Mucosa of rectum (tissue), 2 donors: ENCODE data around the gene TUBGCP2.

Source experiments
- H3K27ac ChIP-seq, 2 donors: one replicate each; pipeline ENCODE4 v1.7.0; 2013; ENCODE audit warnings: inconsistent platforms in 2 of 2, low read depth in 2 of 2, low read length in 2 of 2
- H3K27me3 ChIP-seq, 2 donors: one replicate each; pipeline ENCODE4 v1.7.0; 2013; ENCODE audit warnings: low read length in 2 of 2; ENCODE audit not compliant: control insufficient read depth in 2 of 2, insufficient read depth in 2 of 2
- H3K36me3 ChIP-seq, 2 donors: one replicate each; pipeline ENCODE4 v1.7.0; 2013; ENCODE audit warnings: low read length in 2 of 2; ENCODE audit not compliant: control insufficient read depth in 2 of 2, insufficient read depth in 2 of 2
- H3K4me1 ChIP-seq, 2 donors: one replicate each; pipeline ENCODE4 v1.7.0; 2013; ENCODE audit warnings: low read length in 2 of 2, mild to moderate bottlenecking in 1 of 2; ENCODE audit not compliant: control insufficient read depth in 2 of 2, insufficient read depth in 2 of 2
- H3K4me3 ChIP-seq, 2 donors: one replicate each; pipeline ENCODE4 v1.7.0; 2013; ENCODE audit warnings: low read length in 2 of 2
- H3K9ac ChIP-seq, 2 donors: one replicate each; pipeline ENCODE4 v1.7.0; 2013; ENCODE audit warnings: low read length in 2 of 2, low read depth in 1 of 2, mild to moderate bottlenecking in 1 of 2
- H3K9me3 ChIP-seq, 2 donors: one replicate each; pipeline ENCODE4 v1.7.0; 2013; ENCODE audit warnings: low read length in 2 of 2; ENCODE audit not compliant: control insufficient read depth in 2 of 2
- donor health status: healthy.
- donor health status: Normal muscosa, but diverticular disease.

TUBGCP2 gene

DNA sequence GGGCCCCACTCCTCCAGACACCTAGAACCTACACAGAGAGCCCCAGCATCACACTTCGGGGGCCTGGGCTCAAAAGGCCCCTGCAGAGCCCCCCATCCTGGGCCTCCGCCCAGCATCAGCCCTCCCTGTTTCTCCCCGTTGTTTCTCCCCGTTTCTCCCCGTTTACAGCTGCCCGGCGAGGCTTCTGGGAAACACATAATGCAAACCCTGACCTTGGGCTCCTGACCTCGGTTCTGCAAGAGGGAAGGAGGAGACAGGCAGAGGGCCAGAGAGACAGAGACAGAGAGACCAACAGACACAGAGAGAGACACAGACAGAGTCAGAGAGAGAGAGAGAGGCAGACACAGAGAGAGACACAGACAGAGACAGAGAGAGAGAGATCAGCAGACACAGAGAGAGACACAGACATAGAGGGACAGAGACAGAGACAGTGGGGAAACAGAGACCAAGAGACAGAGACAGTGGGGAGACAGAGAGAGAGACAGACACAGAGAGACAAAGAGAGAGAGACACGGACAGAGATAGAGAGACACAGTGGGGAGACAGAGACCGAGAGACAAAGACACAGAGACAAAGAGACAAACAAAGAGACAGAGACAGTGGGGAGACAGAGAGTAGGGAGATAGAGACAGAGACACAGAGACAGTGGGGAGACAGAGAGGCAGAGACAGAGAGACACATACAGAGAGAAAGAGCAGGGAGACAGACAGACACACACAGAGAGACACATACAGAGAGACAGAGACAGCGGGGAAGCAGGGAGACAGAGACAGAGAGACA is 58.5 kb downstream of the TUBGCP2 start:
- no peak overlapping the region for H3K27ac ChIP-seq
- H3K36me3 ChIP-seq, result no peaks in the 10 kb centered on the region
- no peak overlapping the region for H3K9ac ChIP-seq
- H3K27me3 ChIP-seq, result peaks cover 11 to 16% of the 10 kb centered on the region in 2 donors
- H3K4me1 ChIP-seq, result no peaks in the 10 kb centered on the region
- H3K9me3 ChIP-seq, result no peaks in the 10 kb centered on the region
- no peak overlapping the region for H3K4me3 ChIP-seq

DNA sequence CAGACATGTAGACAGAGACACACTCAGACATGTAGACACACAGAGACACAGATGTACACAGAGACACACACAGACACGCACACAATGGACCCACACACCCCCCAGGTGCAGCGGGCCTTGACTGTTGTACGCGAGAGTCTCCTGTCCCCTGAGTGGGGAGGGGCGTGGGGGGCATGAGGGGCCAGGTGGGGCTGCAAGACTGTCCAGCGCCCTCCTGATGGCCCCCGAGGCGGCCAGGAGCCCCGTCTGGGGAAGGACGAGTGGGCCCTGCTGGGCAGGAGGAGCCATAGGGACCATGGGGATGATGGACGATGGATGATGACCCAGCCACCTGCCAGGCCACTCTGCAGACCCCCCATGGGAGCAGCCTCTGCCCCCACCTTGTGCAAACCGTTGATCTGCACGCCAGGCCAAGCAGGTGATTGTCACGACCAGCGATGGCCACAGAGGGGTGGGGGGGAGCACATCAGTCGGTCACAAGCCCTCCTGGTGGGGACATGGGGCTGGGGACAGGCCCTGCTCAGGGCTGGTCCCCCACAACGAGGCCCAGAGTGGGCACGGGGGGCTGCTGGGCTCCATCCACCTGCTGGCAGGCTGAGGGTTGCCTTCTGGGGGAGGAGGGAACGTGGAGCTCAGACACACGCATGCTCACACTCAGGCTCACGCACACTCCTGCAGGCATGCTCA is 59.4 kb downstream of the TUBGCP2 start:
- Histone ChIP-seq H3K9me3 (no peaks in the 10 kb centered on the region), H3K9ac (no peak overlapping the region), H3K27ac (no peak overlapping the region), H3K4me3 (no peak overlapping the region), H3K36me3 (no peaks in the 10 kb centered on the region), H3K4me1 (no peaks in the 10 kb centered on the region), H3K27me3 (peaks cover 11 to 16% of the 10 kb centered on the region in 2 donors)

- Histone ChIP-seq H3K27ac (no peak overlapping the region), H3K9me3 (no peaks in the 10 kb centered on the region), H3K4me1 (no peaks in the 10 kb centered on the region), H3K4me3 (no peak overlapping the region), H3K27me3 (peaks cover 13 to 16% of the 10 kb centered on the region in 2 donors), H3K36me3 (no peaks in the 10 kb centered on the region), H3K9ac (no peak overlapping the region)
Observed at GRCh38 chr10:133248334-133248715, 60.3 kb downstream of the TUBGCP2 start.

GRCh38 chr10:133247681-133248333 is 60.9 kb downstream of the TUBGCP2 start:
- H3K4me1 ChIP-seq, result no peaks in the 10 kb centered on the region
- peaks cover 18 to 19% of the 10 kb centered on the region in 2 donors for H3K27me3 ChIP-seq
- no peaks in the 10 kb centered on the region for H3K9me3 ChIP-seq
- no peak overlapping the region for H3K4me3 ChIP-seq
- H3K36me3 ChIP-seq, result no peaks in the 10 kb centered on the region
- no peak overlapping the region for H3K27ac ChIP-seq
- H3K9ac ChIP-seq, result no peak overlapping the region

GRCh38 chr10:133246236-133246626 is 62.4 kb downstream of the TUBGCP2 start:
- Histone ChIP-seq H3K36me3 (no peaks in the 10 kb centered on the region), H3K9me3 (no peaks in the 10 kb centered on the region), H3K27ac (no peak overlapping the region), H3K9ac (no peak overlapping the region), H3K4me3 (no peak overlapping the region), H3K27me3 (peaks cover 23 to 32% of the 10 kb centered on the region in 2 donors), H3K4me1 (peaks cover 3 to 6% of the 10 kb centered on the region in 2 donors)

- H3K36me3 ChIP-seq, result no peaks in the 10 kb centered on the region
- no peak overlapping the region for H3K27ac ChIP-seq
- peaks cover 7 to 9% of the 10 kb centered on the region in 2 donors for H3K4me1 ChIP-seq
- no peak overlapping the region for H3K9ac ChIP-seq
- peaks cover 27 to 37% of the 10 kb centered on the region in 2 donors for H3K27me3 ChIP-seq
- H3K9me3 ChIP-seq, result no peaks in the 10 kb centered on the region
- H3K4me3 ChIP-seq, result no peak overlapping the region
Observed at GRCh38 chr10:133245439-133246235, 63.0 kb downstream of the TUBGCP2 start.

GRCh38 chr10:133243593-133243992 is 65.1 kb downstream of the TUBGCP2 start:
- Histone ChIP-seq H3K36me3 (no peaks in the 10 kb centered on the region), H3K4me3 (no peak overlapping the region), H3K9ac (no peak overlapping the region), H3K9me3 (no peaks in the 10 kb centered on the region), H3K4me1 (peaks cover 7 to 9% of the 10 kb centered on the region in 2 donors), H3K27ac (no peak overlapping the region), H3K27me3 (peaks cover 19 to 37% of the 10 kb centered on the region in 2 donors)

DNA sequence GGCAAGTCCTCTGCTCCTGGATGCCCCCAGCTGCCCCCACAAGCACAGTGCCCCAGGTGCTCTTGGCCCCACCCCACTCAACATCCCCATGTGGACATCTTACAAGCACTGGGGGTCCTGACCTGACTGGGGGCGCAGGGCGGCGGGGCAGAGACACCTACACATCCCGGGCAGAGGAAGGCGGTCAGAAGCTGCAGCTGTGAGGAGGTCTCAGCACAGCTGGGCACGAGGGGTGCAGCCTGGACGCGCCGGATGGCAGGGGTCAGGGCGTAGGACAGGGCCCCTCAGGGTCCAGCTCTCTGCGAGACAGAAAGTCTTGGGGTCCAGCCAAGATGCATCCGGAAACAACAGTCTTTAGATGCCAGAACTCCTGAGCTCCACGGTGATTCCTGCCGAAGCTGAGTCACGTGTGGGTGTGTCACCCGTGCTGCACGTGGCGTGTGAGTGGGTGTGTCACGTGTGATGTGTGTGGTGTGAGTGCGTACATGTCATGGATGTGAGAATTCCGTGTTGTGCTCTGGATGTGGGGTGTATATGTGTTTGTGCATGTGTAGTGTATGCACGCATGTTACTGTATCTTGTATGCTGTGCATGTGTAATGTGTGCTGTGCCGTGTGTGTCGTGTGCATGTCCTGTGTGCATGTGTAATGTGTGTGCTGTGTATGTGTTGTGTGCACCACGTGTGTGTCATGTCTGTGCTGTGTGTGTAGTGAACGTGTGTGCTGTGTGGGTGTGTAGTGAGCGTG is 65.9 kb downstream of the TUBGCP2 start:
- H3K9me3 ChIP-seq, result no peaks in the 10 kb centered on the region
- H3K4me1 ChIP-seq, result peaks cover 7 to 9% of the 10 kb centered on the region in 2 donors
- H3K4me3 ChIP-seq, result no peak overlapping the region
- H3K9ac ChIP-seq, result no peak overlapping the region
- H3K27me3 ChIP-seq, result peaks cover 19 to 36% of the 10 kb centered on the region in 2 donors
- H3K36me3 ChIP-seq, result no peaks in the 10 kb centered on the region
- H3K27ac ChIP-seq, result no peak overlapping the region

DNA sequence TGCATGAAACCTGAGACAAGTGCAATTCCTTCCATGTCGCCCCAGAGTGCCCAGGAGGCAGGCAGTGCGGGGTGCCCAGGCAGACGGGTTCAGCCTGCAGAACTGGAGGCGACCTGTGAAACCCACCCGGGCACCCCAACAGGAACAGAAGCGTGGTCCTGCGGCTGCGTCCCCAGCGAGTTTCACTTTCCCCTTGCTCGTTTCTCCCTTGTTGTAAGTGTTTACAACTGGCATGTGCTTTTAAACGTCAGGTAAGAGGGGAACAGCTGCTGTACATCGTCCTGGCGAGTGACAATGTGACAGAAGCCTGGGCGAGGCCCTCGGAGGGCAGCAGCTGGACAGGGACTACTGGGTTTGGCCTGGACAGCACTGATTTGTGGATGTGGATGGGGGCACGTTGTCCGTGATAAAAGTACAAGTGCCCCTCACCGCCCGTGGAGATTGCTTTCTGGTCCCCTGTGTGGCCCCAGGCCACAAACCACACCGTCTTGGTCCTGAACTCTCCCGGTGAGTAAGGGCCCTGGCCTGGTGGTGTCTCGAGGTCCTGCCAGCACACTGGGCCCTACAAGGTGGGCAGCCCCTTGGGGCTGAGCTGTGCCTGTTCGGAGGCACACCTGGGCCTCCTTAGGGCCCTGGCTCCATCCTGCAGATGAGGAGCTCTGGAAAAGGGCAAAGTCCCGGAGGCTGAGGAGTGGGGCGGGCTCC is 67.0 kb downstream of the TUBGCP2 start:
- H3K9ac ChIP-seq, result no peak overlapping the region
- no peaks in the 10 kb centered on the region for H3K36me3 ChIP-seq
- H3K27me3 ChIP-seq, result peaks cover 11 to 36% of the 10 kb centered on the region in 2 donors
- peak overlapping the region; percentile 18 to 59 for H3K4me3 ChIP-seq
- no peaks in the 10 kb centered on the region for H3K9me3 ChIP-seq
- peaks cover 7 to 9% of the 10 kb centered on the region in 2 donors for H3K4me1 ChIP-seq
- H3K27ac ChIP-seq, result no peak overlapping the region
